Measurements from ENCODE around the gene PPARD. TPM values are rescaled to one million over a fixed set of nuclear protein-coding genes. Genes with fewer than 3 reads are reported as not detected.
A peak's percentile ranks its signal among the peaks of the same experiment; 100 is the strongest.

PPARD gene
- total RNA-seq, 2 donors from 2014 or later = 21.0 to 27.9 TPM

DNA sequence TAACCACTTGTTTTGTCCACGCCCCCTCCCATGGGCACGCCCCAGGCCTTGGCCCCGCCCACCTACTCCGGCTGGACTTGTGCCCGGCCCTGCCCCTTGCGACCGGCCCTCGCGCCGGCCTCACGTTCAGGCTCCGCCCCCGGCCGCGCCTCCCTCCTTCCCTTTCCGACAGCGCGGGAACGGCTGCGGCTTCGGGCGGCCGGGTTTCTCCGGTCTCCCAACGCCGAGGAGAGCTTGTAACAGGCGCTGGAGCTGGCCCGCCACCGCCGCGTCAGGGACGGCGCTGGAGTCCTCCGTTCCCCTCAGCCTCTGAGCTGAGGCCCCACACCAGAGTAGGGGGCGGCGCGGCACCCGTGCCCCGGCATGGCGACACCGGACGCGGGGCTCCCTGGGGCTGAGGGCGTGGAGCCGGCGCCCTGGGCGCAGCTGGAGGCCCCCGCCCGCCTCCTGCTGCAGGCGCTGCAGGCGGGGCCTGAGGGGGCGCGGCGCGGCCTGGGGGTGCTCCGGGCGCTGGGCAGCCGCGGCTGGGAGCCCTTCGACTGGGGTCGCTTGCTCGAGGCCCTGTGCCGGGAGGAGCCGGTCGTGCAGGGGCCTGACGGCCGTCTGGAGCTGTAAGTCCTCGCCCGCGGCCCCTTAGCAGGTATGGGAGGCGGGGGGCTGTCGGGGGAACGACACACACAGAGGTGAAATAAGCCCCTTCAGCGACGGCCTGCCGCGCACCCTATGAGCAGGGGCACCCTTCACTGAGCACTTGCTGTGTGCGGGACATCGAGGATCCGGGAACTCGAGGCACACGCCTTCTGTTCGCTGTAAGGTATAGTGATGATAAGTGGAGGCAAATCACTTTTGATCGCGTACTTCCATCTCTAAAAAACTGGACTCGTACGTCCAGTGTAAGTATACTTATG is 110.1 kb downstream of the PPARD start, which contains the start of gene FANCE:
Gene FANCE, plus strand, starts transcription at position 156 of the 908 bp plus-strand sequence. Its CDS starts 208 bp downstream, at position 364.
- Mint-ChIP-seq H3K27ac (peak within 1 kb of the TSS; percentile 77), H3K9me3 (no peaks in the 10 kb centered on the region), H3K4me3 (peak within 1 kb of the TSS; percentile 89), H3K4me1 (peaks cover 7% of the 10 kb centered on the region), H3K36me3 (ENCODE audit: low read depth) (peaks cover 20% of the 10 kb centered on the region), H3K27me3 (no peaks in the 10 kb centered on the region)
- ATAC-seq (replicated peaks) = peak; percentile 94

DNA sequence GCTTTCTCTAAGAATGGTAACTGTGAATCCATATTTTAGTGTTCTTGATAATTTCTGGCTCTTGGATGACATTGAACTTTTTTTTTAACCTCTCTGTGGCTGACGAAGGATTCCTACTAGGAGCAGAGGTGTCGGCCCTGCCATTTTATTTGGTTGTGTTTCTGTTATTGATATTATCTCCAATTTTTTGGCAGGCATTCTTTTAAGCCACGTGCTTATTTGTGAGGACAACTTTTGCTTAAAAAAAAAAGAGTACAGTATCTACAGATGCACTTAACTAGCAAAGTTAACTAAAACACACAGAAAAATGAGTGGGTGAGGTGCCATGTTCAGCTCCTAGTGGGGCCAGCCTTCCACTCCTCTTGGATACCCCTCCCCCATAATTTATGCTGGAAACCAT is 110.9 kb downstream of the PPARD start:
- Mint-ChIP-seq H3K4me1 (peaks cover 7% of the 10 kb centered on the region), H3K9me3 (no peaks in the 10 kb centered on the region), H3K27me3 (no peaks in the 10 kb centered on the region), H3K36me3 (ENCODE audit: low read depth) (peaks cover 28% of the 10 kb centered on the region), H3K4me3 (peak overlapping the region; percentile 89), H3K27ac (peak overlapping the region; percentile 77)
- ATAC-seq (replicated peaks) = no peak

DNA sequence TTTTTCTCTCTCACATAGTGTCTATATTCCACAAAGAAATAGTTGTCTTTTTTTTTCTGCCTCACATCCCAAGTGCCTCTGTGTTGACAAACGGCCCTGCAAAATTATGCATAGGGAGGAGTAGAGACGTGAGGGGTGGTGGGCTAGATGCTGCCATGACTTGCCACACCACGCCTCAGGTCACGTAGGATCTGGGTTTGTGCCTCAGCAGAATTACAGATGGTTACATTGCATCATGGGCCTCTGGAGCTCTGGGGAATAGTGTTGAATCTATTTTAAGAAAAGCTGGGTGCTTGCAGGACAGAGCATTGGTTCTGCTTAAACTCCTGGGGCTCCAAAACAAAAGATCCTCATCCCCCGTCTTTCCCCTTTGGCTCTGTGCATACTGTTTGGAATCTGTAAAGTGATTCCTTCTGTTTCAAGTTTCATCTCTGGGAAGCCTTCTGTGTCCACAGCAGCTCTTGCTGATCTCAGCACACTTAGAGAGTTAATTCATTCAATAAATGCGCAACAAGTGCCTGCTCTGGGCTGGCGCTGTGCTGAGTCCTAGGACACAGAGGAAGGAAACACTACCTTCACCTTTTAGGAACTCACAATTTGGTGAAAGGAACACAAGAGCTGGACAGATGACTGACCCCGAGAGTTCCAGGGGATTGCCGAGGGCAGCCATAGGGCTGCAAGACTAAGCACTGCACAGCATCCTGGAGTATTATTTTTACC is 112.2 kb downstream of the PPARD start:
- H3K36me3 Mint-ChIP-seq (ENCODE audit: low read depth) = peaks cover 37% of the 10 kb centered on the region
- peak overlapping the region; percentile 89 for H3K4me3 Mint-ChIP-seq
- H3K27me3 Mint-ChIP-seq = no peaks in the 10 kb centered on the region
- H3K27ac Mint-ChIP-seq = no peak overlapping the region
- H3K9me3 Mint-ChIP-seq = no peaks in the 10 kb centered on the region
- ATAC-seq (replicated peaks) = no peak
- H3K4me1 Mint-ChIP-seq = peaks cover 7% of the 10 kb centered on the region

GRCh38 chr6:35457907-35458306 is 115.5 kb downstream of the PPARD start:
- no peak for ATAC-seq (replicated peaks)
- H3K36me3 Mint-ChIP-seq (ENCODE audit: low read depth) = peaks cover 64% of the 10 kb centered on the region

DNA sequence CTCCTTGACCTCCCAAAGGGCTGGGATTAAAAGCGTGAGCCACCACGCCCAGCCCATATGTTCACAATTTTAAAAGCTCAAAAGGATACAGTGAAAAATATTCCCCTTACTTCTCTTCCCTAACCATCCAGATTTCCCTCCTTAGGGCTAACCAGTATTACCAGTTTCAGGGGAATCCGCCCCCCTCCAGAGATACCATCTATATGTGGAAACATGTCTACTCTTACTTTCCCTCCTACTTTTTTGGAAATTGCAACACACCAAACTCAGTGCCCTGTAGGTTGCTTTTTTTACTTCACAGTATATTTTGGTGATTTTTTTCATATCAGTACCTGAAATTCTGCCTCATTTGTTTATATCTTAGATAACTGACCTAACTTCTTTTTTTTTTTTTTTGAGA is 118.9 kb downstream of the PPARD start:
- peaks cover 77% of the 10 kb centered on the region for H3K36me3 Mint-ChIP-seq (ENCODE audit: low read depth)
- no peaks in the 10 kb centered on the region for H3K9me3 Mint-ChIP-seq
- no peak for ATAC-seq (replicated peaks)

More at GRCh38 chr6:35457907-35458306, 115.5 kb downstream of the PPARD start:
- H3K9me3 Mint-ChIP-seq = no peaks in the 10 kb centered on the region
- no peak overlapping the region for H3K4me3 Mint-ChIP-seq
- H3K4me1 Mint-ChIP-seq = no peaks in the 10 kb centered on the region
- H3K27me3 Mint-ChIP-seq = no peaks in the 10 kb centered on the region
- H3K27ac Mint-ChIP-seq = no peak overlapping the region

GRCh38 chr6:35463292-35463691 is 120.9 kb downstream of the PPARD start:
- no peak overlapping the region for H3K27ac Mint-ChIP-seq
- peaks cover 80% of the 10 kb centered on the region for H3K36me3 Mint-ChIP-seq (ENCODE audit: low read depth)
- no peak overlapping the region for H3K4me3 Mint-ChIP-seq
- H3K9me3 Mint-ChIP-seq = no peaks in the 10 kb centered on the region
- H3K4me1 Mint-ChIP-seq = peaks cover 6% of the 10 kb centered on the region
- no peak for ATAC-seq (replicated peaks)
- no peaks in the 10 kb centered on the region for H3K27me3 Mint-ChIP-seq

More for the DNA sequence above, 118.9 kb downstream of the PPARD start:
- Mint-ChIP-seq H3K4me1 (no peaks in the 10 kb centered on the region), H3K27me3 (no peaks in the 10 kb centered on the region), H3K27ac (no peak overlapping the region), H3K4me3 (no peak overlapping the region)

DNA sequence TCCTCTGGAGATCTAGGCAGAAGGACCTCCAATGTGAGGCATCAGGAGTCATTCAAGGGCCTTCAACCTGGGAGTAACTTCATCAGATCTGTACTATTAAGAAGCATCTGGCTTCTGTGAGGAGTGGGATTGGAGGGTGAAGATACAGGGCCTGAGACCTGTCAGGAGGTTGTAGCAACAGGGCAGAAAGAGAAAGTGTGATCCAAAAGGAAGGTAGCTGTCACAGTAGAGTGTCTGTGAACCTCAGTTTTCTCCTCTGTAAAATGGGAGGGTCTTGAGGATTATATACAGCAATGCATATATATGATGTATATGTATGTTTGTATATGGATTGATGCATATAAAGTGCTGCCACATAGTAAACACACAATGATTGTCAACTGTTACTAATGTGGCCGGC is 123.3 kb downstream of the PPARD start:
- H3K27ac Mint-ChIP-seq = no peak overlapping the region
- no peak for ATAC-seq (replicated peaks)
- peaks cover 9% of the 10 kb centered on the region for H3K4me1 Mint-ChIP-seq
- H3K27me3 Mint-ChIP-seq = no peaks in the 10 kb centered on the region
- H3K4me3 Mint-ChIP-seq = no peak overlapping the region
- H3K9me3 Mint-ChIP-seq = no peaks in the 10 kb centered on the region
- H3K36me3 Mint-ChIP-seq (ENCODE audit: low read depth) = peaks cover 84% of the 10 kb centered on the region

DNA sequence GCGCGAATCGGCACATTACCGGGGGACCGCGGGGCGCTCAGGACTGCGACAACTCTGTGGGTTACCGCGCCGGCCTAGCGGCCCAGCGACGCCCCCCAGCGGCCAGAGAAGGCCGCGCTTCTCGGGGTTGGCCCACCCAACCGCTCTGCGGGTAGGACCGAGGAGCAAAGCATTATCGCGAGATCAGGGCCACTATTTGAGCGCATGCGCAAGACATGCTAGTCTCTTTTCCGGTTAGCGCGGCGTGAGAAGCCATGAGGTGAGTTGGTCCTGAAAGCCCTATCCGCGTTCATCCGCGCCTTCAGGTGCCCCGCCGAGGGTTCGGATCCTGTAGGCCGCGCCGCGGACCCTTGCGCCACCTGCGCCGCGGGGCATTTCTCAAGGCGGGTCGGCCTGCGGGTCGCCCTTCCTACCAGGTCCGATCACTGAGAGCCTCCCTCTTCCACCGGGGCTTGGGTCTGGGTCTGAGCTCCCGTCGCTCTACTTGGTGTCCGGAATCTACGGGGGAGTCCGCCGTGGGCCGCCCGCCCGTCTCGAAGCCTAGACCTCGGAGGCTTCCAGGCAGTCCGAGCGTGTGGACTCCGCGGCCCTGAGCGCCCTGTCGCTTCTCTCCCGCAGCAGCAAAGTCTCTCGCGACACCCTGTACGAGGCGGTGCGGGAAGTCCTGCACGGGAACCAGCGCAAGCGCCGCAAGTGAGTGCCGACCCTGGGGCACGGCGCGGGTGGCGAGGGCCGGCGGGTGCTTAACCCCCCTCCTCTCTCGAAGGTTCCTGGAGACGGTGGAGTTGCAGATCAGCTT is 126.0 kb downstream of the PPARD start, which contains the start of gene RPL10A:
Gene RPL10A, plus strand, starts transcription at position 221 of the 799 bp plus-strand sequence. Its CDS starts 34 bp downstream, at position 255.
- Mint-ChIP-seq H3K27ac (peak within 1 kb of the TSS; percentile 98), H3K4me3 (peak within 1 kb of the TSS; percentile 99), H3K36me3 (ENCODE audit: low read depth) (peaks cover 90% of the 10 kb centered on the region), H3K9me3 (no peaks in the 10 kb centered on the region), H3K27me3 (no peaks in the 10 kb centered on the region), H3K4me1 (peaks cover 17% of the 10 kb centered on the region)
- ATAC-seq (replicated peaks) = peak; percentile 93

- peak overlapping the region; percentile 98 for H3K27ac Mint-ChIP-seq
- peaks cover 89% of the 10 kb centered on the region for H3K36me3 Mint-ChIP-seq (ENCODE audit: low read depth)
- peaks cover 17% of the 10 kb centered on the region for H3K4me1 Mint-ChIP-seq
- H3K9me3 Mint-ChIP-seq = no peaks in the 10 kb centered on the region
- no peak for ATAC-seq (replicated peaks)
- no peaks in the 10 kb centered on the region for H3K27me3 Mint-ChIP-seq
- H3K4me3 Mint-ChIP-seq = peak overlapping the region; percentile 99
These were observed 126.8 kb downstream of the PPARD start for GRCh38 chr6:35468980-35469750.

GRCh38 chr6:35469751-35470662 is 127.6 kb downstream of the PPARD start:
- peaks cover 17% of the 10 kb centered on the region for H3K4me1 Mint-ChIP-seq
- peak overlapping the region; percentile 98 for H3K27ac Mint-ChIP-seq
- no peaks in the 10 kb centered on the region for H3K9me3 Mint-ChIP-seq
- H3K4me3 Mint-ChIP-seq = peak overlapping the region; percentile 99
- peaks cover 82% of the 10 kb centered on the region for H3K36me3 Mint-ChIP-seq (ENCODE audit: low read depth)
- H3K27me3 Mint-ChIP-seq = no peaks in the 10 kb centered on the region
- no peak for ATAC-seq (replicated peaks)

DNA sequence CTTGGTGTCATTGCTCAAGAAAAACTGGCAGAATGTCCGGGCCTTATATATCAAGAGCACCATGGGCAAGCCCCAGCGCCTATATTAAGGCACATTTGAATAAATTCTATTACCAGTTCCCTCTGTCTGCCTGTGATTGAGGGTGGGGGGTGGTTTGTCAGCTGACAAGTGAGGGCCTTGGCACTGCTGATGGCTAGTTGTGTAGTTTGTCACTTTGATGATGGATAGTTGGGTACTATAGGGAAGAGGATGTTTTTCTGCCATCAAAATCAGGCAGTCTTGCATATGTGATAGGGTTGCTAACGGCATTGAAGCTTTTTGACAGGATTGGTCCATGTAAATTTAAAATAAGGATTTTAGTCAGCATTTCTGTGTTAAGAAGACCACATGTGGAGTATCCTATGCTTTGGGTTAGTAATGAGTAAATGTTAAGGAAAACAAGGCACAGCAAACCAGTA is 128.3 kb downstream of the PPARD start:
- no peak for ATAC-seq (replicated peaks)
- no peaks in the 10 kb centered on the region for H3K27me3 Mint-ChIP-seq
- peak overlapping the region; percentile 98 for H3K27ac Mint-ChIP-seq
- H3K9me3 Mint-ChIP-seq = no peaks in the 10 kb centered on the region
- H3K4me3 Mint-ChIP-seq = peak overlapping the region; percentile 99
- peaks cover 82% of the 10 kb centered on the region for H3K36me3 Mint-ChIP-seq (ENCODE audit: low read depth)
- peaks cover 17% of the 10 kb centered on the region for H3K4me1 Mint-ChIP-seq

DNA sequence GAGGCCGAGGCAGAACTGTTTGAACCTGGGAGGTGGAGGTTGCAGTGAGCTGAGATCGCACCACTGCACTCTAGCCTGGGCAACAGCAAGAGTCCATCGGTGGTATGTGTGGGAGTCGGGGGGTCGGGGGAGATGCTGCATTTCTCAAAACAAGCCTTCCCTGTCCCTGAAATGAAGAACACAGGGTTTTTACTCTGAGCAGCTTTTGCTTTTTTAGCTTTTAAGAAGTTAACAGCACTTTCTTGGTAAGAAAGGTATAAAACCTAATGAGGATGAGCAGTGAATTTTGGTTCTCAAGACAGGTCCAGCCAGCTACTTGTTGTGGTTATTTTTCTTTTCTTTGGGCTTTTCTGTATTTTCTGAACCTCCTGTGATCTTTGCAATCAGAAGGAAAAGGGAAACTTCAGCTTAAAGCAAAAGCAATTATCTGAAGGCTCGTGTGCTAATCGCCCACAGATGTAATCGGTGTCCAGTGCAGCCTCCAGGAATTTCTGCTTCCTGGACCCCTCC is 129.5 kb downstream of the PPARD start:
- ATAC-seq (replicated peaks) = no peak
- H3K36me3 Mint-ChIP-seq (ENCODE audit: low read depth) = peaks cover 71% of the 10 kb centered on the region
- H3K27me3 Mint-ChIP-seq = no peaks in the 10 kb centered on the region
- H3K9me3 Mint-ChIP-seq = no peaks in the 10 kb centered on the region
- H3K4me3 Mint-ChIP-seq = peak overlapping the region; percentile 99
- H3K4me1 Mint-ChIP-seq = peaks cover 17% of the 10 kb centered on the region
- H3K27ac Mint-ChIP-seq = peak overlapping the region; percentile 98
